Measurements from ENCODE around the gene ZNF709.
"Not testable (repeated sequence)": the region's sequence is repeated elsewhere in the genome, so short reads cannot be mapped to it uniquely, and the experiment has no call there.

GRCh38 chr19:12486265-12486783, 1.7 kb upstream of the ZNF709 start:
- not testable (repeated sequence) for TF ChIP-seq CTCF (IDR thresholded peaks at IDR 0.05; ENCODE audit: low read depth, low read length); EZH2phosphoT487 (IDR thresholded peaks at IDR 0.05; ENCODE audit: low read depth)
